H9 (cell line): ENCODE data around the gene HABP4. TPM values are rescaled to one million over a fixed set of nuclear protein-coding genes. Genes with fewer than 3 reads are reported as not detected.

Source experiments
- DNase-seq: peaks from one replicate; pipeline ENCODE4 v3.0.0-alpha.2; 2017
- H2AFZ ChIP-seq: one replicate; pipeline ENCODE4 v1.6.1; 2013; ENCODE audit warnings: mild to moderate bottlenecking, low read length, control low read depth, moderate library complexity
- H2AK5ac ChIP-seq: 2 replicates; pipeline ENCODE4 v1.6.1; 2013; ENCODE audit warnings: low read length, control low read depth, mixed read lengths; ENCODE audit not compliant: insufficient read length
- H2BK120ac ChIP-seq: one replicate; pipeline ENCODE4 v1.6.1; 2013; ENCODE audit warnings: low read depth, mild to moderate bottlenecking, low read length, control low read depth, inconsistent platforms; ENCODE audit not compliant: poor library complexity, severe bottlenecking
- H2BK12ac ChIP-seq: 2 replicates; pipeline ENCODE4 v1.6.1; 2013; ENCODE audit warnings: low read length, control low read depth, mixed read lengths, low read depth; ENCODE audit not compliant: insufficient read length
- H2BK15ac ChIP-seq: 2 replicates; pipeline ENCODE4 v1.6.1; 2013; ENCODE audit warnings: low read depth, low read length, control low read depth
- H2BK20ac ChIP-seq: one replicate; pipeline ENCODE4 v1.6.1; 2013; ENCODE audit warnings: low read depth, mild to moderate bottlenecking, low read length, control low read depth, inconsistent platforms; ENCODE audit not compliant: poor library complexity, severe bottlenecking
- H2BK5ac ChIP-seq: 2 replicates; pipeline ENCODE4 v1.6.1; 2013; ENCODE audit warnings: low read length, control low read depth, mixed read lengths; ENCODE audit not compliant: insufficient read length
- H3K14ac ChIP-seq: 2 replicates; pipeline ENCODE4 v1.6.1; 2013; ENCODE audit warnings: low read length, control low read depth; ENCODE audit not compliant: insufficient read depth
- H3K18ac ChIP-seq: 2 replicates; pipeline ENCODE4 v1.6.1; 2013; ENCODE audit warnings: low read depth, mild to moderate bottlenecking, mixed read lengths, low read length, control low read depth; ENCODE audit not compliant: insufficient read length
- H3K23ac ChIP-seq: 2 replicates; pipeline ENCODE4 v1.6.1; 2013; ENCODE audit warnings: low read length, control low read depth, mixed read lengths, low read depth; ENCODE audit not compliant: insufficient read length
- H3K23me2 ChIP-seq: 2 replicates; pipeline ENCODE4 v1.6.1; 2013; ENCODE audit warnings: low read depth, mild to moderate bottlenecking, mixed read lengths, low read length, control low read depth; ENCODE audit not compliant: insufficient read length, poor library complexity, severe bottlenecking
- H3K27ac ChIP-seq: 2 replicates; pipeline ENCODE4 v1.5.1; 2013; ENCODE audit warnings: low read length, control low read depth, mixed read lengths, low read depth; ENCODE audit not compliant: insufficient read length
- H3K27me3 ChIP-seq: 2 replicates; pipeline ENCODE4 v1.6.1; 2013; ENCODE audit warnings: low read length, control low read depth, inconsistent platforms; ENCODE audit not compliant: insufficient read depth
- H3K4ac ChIP-seq: 2 replicates; pipeline ENCODE4 v1.6.1; 2013; ENCODE audit warnings: low read depth, mild to moderate bottlenecking, control low read depth, inconsistent platforms, low read length, moderate library complexity
- H3K4me1 ChIP-seq: 2 replicates; pipeline ENCODE4 v1.6.1; 2013; ENCODE audit warnings: low read length, control low read depth, inconsistent platforms; ENCODE audit not compliant: insufficient read depth
- H3K4me2 ChIP-seq: 2 replicates; pipeline ENCODE4 v1.6.1; 2013; ENCODE audit warnings: low read length, control low read depth, mixed read lengths; ENCODE audit not compliant: insufficient read length, insufficient read depth
- H3K56ac ChIP-seq: 2 replicates; pipeline ENCODE4 v1.6.1; 2013; ENCODE audit warnings: low read depth, mild to moderate bottlenecking, mixed read lengths, low read length, control low read depth; ENCODE audit not compliant: insufficient read length
- H3K79me1 ChIP-seq: 2 replicates; pipeline ENCODE4 v1.6.1; 2013; ENCODE audit warnings: low read depth, mild to moderate bottlenecking, moderate library complexity, low read length, control low read depth, inconsistent platforms; ENCODE audit not compliant: insufficient read depth, poor library complexity, severe bottlenecking
- H3K79me2 ChIP-seq: 2 replicates; pipeline ENCODE4 v1.6.1; 2013; ENCODE audit warnings: low read length, control low read depth, inconsistent platforms; ENCODE audit not compliant: insufficient read depth
- H3K9ac ChIP-seq: 2 replicates; pipeline ENCODE4 v1.6.1; 2013; ENCODE audit warnings: low read length, control low read depth, mixed read lengths; ENCODE audit not compliant: insufficient read length; ENCODE audit errors: extremely low read depth
- H3K9me3 ChIP-seq: one replicate; pipeline ENCODE4 v1.6.1; 2013; ENCODE audit warnings: low read depth, low read length, inconsistent platforms; ENCODE audit not compliant: control insufficient read depth
- H3T11ph ChIP-seq: one replicate; pipeline ENCODE4 v1.6.1; 2013; ENCODE audit warnings: mild to moderate bottlenecking, low read length, control low read depth, inconsistent platforms
- H4K20me1 ChIP-seq: one replicate; pipeline ENCODE4 v1.6.1; 2013; ENCODE audit not compliant: control insufficient read depth, insufficient read length, insufficient read depth
- H4K5ac ChIP-seq: 2 replicates; pipeline ENCODE4 v1.6.1; 2013; ENCODE audit warnings: low read depth, mild to moderate bottlenecking, mixed read lengths, low read length, control low read depth; ENCODE audit not compliant: insufficient read length
- H4K8ac ChIP-seq: replicated peaks from 2 replicates; pipeline ENCODE4 v1.6.1; 2013; ENCODE audit warnings: low read length, control low read depth, mixed read lengths, low read depth; ENCODE audit not compliant: insufficient read length
- H4K91ac ChIP-seq: 2 replicates; pipeline ENCODE4 v1.6.1; 2013; ENCODE audit warnings: low read depth, mild to moderate bottlenecking, moderate library complexity, mixed read lengths, low read length, control low read depth; ENCODE audit not compliant: insufficient read length
- H3K27ac Mint-ChIP-seq, 3 experiments: 2 replicates in 2 of 3; 3 replicates in 1 of 3; pipeline ENCODE4 v1.8.0; 2020 to 2021; ENCODE audit warnings: mixed read lengths in 3 of 3, mild to moderate bottlenecking in 1 of 3, moderate library complexity in 1 of 3
- H3K27me3 Mint-ChIP-seq: 2 replicates; pipeline ENCODE4 v1.8.0; 2021; ENCODE audit warnings: low read depth, mild to moderate bottlenecking, moderate library complexity, mixed read lengths
- H3K36me3 Mint-ChIP-seq, 3 experiments: 2 replicates in 2 of 3; 3 replicates in 1 of 3; pipeline ENCODE4 v1.8.0; 2020 to 2021; ENCODE audit warnings: low read depth in 3 of 3, mixed read lengths in 3 of 3; ENCODE audit not compliant: insufficient read depth in 1 of 3
- H3K4me1 Mint-ChIP-seq, 2 experiments: 2 replicates each; pipeline ENCODE4 v1.8.0; 2020; ENCODE audit warnings: mixed read lengths in 2 of 2
- H3K4me3 Mint-ChIP-seq, 2 experiments: 2 replicates in 1 of 2; 3 replicates in 1 of 2; pipeline ENCODE4 v1.8.0; 2020 to 2021; ENCODE audit warnings: mild to moderate bottlenecking in 2 of 2, mixed read lengths in 2 of 2, moderate library complexity in 1 of 2
- H3K9me3 Mint-ChIP-seq, 2 experiments: 2 replicates in 1 of 2; 3 replicates in 1 of 2; pipeline ENCODE4 v1.8.0; 2020; ENCODE audit warnings: mild to moderate bottlenecking in 2 of 2, mixed read lengths in 2 of 2, moderate library complexity in 1 of 2
- WGBS: extraction: QIAGEN DNeasy Blood & Tissue Kit; methylation state at CpG from one replicate; pipeline ENCODE4 v1.1.7; 2013; ENCODE audit warnings: missing lambda C conversion rate, low lambda C conversion rate, mixed read lengths; ENCODE audit not compliant: insufficient read length; ENCODE audit errors: extremely low coverage; 5-methylcytosine and 5-hydroxymethylcytosine counted together
- total RNA-seq: library from RNA; stranded (reverse); gene quantifications from 2 replicates; pipeline ENCODE4 v1.2.1, GENCODE V29; 2021
- TF ChIP-seq, protein P1 (sequence below): fragments of 200-600 bp; sonication (generic); conservative IDR thresholded peaks from 3 replicates; pipeline ENCODE4 v1.8.0; 2021; ENCODE audit warnings: antibody characterized with exemption, mild to moderate bottlenecking

HABP4 gene
- total RNA-seq, 1 experiment from 2014 or later = 7.5 TPM

DNA sequence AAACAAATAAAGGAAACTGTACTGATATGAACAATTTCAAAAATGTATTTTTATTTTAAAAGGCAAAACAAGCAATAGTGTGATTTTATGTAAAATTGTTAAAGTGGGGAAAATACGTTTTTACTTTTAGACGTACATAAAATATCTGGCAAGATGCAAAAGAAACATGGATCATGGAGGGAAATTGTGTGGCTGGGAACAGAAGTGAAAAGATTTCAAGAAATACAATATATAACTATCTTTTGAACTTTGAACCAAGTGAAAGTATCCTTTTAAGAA, 30.3 kb upstream of the HABP4 start:
- Histone ChIP-seq H3K79me1 (no peaks in the 10 kb centered on the region), H3K4ac (no peak overlapping the region), H3K27ac (no peak overlapping the region), H3K23ac (no peak overlapping the region), H4K5ac (no peak overlapping the region), H3K4me1 (no peaks in the 10 kb centered on the region; the same call in 1 of the 2 replicates), H2BK5ac (no peak overlapping the region), H3T11ph (no peak overlapping the region), H2BK20ac (no peak overlapping the region), H3K79me2 (peaks cover 7% of the 10 kb centered on the region; the same call in 1 of the 2 replicates), H2AK5ac (no peak overlapping the region), H4K91ac (no peak overlapping the region), H3K4me2 (peak overlapping the region; percentile 52), H3K9me3 (no peaks in the 10 kb centered on the region), H4K20me1 (no peaks in the 10 kb centered on the region), H2BK120ac (no peak overlapping the region), H2AFZ (no peak overlapping the region), H4K8ac (no peak overlapping the region), H2BK15ac (no peak overlapping the region), H3K56ac (no peak overlapping the region), H3K27me3 (no peaks in the 10 kb centered on the region), H3K9ac (peak overlapping the region; percentile 51), H3K18ac (no peak overlapping the region), H3K23me2 (peaks cover 3% of the 10 kb centered on the region), H3K14ac (no peak overlapping the region), H2BK12ac (no peak overlapping the region)
- H3K4me3 Mint-ChIP-seq = peak overlapping the region; percentile 84 to 92
- no peaks in the 10 kb centered on the region for H3K27me3 Mint-ChIP-seq
- H3K27ac Mint-ChIP-seq = peak overlapping the region in 1 of 3 experiments; percentile 93; a peak in 2 of 7 replicates
- WGBS = 100% methylated on average over 1 of the region's 2 CpGs
- H3K36me3 Mint-ChIP-seq = peaks cover 0 to 4% (median 0%) of the 10 kb centered on the region in 3 experiments; a peak in 1 of 7 replicates
- TF ChIP-seq, protein P1, sequence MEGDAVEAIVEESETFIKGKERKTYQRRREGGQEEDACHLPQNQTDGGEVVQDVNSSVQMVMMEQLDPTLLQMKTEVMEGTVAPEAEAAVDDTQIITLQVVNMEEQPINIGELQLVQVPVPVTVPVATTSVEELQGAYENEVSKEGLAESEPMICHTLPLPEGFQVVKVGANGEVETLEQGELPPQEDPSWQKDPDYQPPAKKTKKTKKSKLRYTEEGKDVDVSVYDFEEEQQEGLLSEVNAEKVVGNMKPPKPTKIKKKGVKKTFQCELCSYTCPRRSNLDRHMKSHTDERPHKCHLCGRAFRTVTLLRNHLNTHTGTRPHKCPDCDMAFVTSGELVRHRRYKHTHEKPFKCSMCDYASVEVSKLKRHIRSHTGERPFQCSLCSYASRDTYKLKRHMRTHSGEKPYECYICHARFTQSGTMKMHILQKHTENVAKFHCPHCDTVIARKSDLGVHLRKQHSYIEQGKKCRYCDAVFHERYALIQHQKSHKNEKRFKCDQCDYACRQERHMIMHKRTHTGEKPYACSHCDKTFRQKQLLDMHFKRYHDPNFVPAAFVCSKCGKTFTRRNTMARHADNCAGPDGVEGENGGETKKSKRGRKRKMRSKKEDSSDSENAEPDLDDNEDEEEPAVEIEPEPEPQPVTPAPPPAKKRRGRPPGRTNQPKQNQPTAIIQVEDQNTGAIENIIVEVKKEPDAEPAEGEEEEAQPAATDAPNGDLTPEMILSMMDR = no peak
- H3K9me3 Mint-ChIP-seq = no peaks in the 10 kb centered on the region
- H3K4me1 Mint-ChIP-seq = peaks cover 34 to 40% of the 10 kb centered on the region in 2 experiments
- DNase-seq = no peak
